Right lobe of liver (tissue), 6 donors: ENCODE data around the gene OR9K2. TPM values are rescaled to one million over a fixed set of nuclear protein-coding genes. Genes with fewer than 3 reads are reported as not detected.
"Not testable (repeated sequence)": the region's sequence is repeated elsewhere in the genome, so short reads cannot be mapped to it uniquely, and the experiment has no call there.

ENCODE experiments used
- ATAC-seq, 4 donors: fragments of 200-7000 bp; cut with Tn5 transposase; one replicate each; pipeline ENCODE4 v1.9.1; 2020; ENCODE audit warnings: mild to moderate bottlenecking in 4 of 4, moderate library complexity in 4 of 4
- DNase-seq, 3 donors: peaks; one replicate each; pipeline ENCODE4 v3.0.0-alpha.2; 2020
- H3K27ac ChIP-seq, 3 donors: fragments of 200-600 bp; one replicate each; pipeline ENCODE4 v1.8.0; 2022
- H3K27me3 ChIP-seq, 2 donors: fragments of 200-600 bp; one replicate each; pipeline ENCODE4 v1.8.0; 2022
- H3K36me3 ChIP-seq, 4 donors: fragments of 200-600 bp; sonication (generic) in 1 of 4; one replicate each; pipeline versions ENCODE4 v1.5.1 to v1.8.0; 2017 to 2022; ENCODE audit warnings: control low read depth in 1 of 4
- H3K4me1 ChIP-seq, 4 donors: fragments of 200-600 bp; sonication (generic) in 1 of 4; one replicate each; pipeline versions ENCODE4 v1.5.1 to v1.8.0; 2017 to 2022; ENCODE audit warnings: control low read depth in 1 of 4
- H3K4me3 ChIP-seq, 3 donors: fragments of 200-600 bp; one replicate each; pipeline ENCODE4 v1.8.0; 2022
- H3K9me3 ChIP-seq, 4 donors: fragments of 200-600 bp; sonication (generic) in 1 of 4; one replicate each; pipeline versions ENCODE4 v1.5.1 to v1.8.0; 2017 to 2022; ENCODE audit warnings: control low read depth in 1 of 4
- POLR2A ChIP-seq: fragments of 450-650 bp; IDR thresholded peaks from one replicate; pipeline ENCODE4 v1.6.1; 2017; ENCODE audit warnings: antibody characterized with exemption, mild to moderate bottlenecking
- WGBS: methylation state at CpG from one replicate; pipeline ENCODE4 v1.1.6; 2018; ENCODE audit warnings: low coverage, low lambda C conversion rate; ENCODE audit not compliant: insufficient coverage; ENCODE audit errors: missing lambda C conversion rate; 5-methylcytosine and 5-hydroxymethylcytosine counted together
- intact Hi-C, 2 donors: fragments of 100-400 bp; cut with DNase I; formaldehyde crosslinking; loops; one replicate each; pipeline versions ENCODE4 v1.11.2 to v1.14.1; 2022
- total RNA-seq, 6 experiments: library from RNA; depleted of rRNA in 2 of 6; stranded (reverse); fragments of >200 nt in 2 of 6; fragmentation: NEBNext Ultra II Directional in 3 of 6; extraction: Animal tissue kit (Norgen Biotek cat#: 25700) in 3 of 6; gene quantifications; one replicate each; pipeline versions ENCODE4 v1.1.0 to v1.2.4, GENCODE V29; 2016 to 2023
- TF ChIP-seq, protein P1 (sequence below), 4 donors: fragments of 200-600 bp in 3 of 4; fragments of 450-650 bp in 1 of 4; IDR thresholded peaks; one replicate each; pipeline versions ENCODE4 v1.5.1 to v1.8.0; 2016 to 2022; ENCODE audit warnings: antibody characterized with exemption in 4 of 4, mild to moderate bottlenecking in 2 of 4
- donor health status: DM: no; HTN: yes; CAD: no.
- donor health status: DM: no; HTN: no; CAD: no.
- donor health status: DM: no; HTN: no; CAD: no.
- donor health status: DM: no; HTN: yes; CAD: no.
- donor health status: DM: no; HTN: yes; CAD: no.

OR9K2 gene
- total RNA-seq, 6 experiments from 2014 or later, result not detected

DNA sequence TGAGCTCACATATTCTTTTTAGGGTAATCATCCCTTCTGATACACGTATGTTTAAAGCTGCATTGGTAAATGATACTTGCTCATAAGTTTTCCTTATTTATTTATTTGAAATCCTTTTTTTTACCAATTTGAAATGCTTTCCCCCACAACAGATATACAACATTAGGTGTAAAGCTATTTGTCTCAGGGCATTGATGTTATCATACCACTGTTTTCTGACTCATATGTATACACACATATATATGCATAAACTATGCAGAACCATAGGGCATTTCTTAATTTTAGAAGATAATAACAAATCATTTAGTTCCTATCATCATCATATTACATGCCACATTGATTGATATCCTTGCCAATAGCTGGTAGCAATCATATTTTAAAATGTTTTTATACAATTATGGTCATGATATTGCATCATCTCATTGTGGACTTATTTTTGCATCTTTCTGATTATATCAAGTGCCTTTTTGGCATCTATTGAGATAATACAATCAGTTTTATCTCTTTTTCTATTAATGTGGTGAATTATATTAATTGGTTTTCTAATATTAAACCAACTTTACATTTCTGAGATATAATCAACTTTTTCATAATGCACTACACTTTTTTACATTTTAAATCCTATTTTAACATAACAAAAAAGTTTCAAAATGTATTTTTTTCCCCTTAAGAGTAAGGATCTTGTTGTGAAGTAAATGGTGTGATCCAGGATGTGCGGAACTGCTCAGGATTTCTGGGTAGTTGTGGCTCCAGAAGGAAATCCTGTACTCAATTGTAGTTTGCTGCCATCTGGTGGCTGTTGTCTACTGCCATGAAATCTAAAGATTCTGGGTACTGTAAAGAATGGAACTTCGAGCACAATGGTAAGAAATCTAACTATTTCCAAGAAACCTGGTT lies 16.7 kb downstream of the OR9K2 start:
- no peaks in the 10 kb centered on the region for H3K9me3 ChIP-seq
- no peaks in the 10 kb centered on the region for H3K36me3 ChIP-seq
- DNase-seq, result no peak
- no peaks in the 10 kb centered on the region for H3K27me3 ChIP-seq
- no peak overlapping the region for H3K27ac ChIP-seq
- H3K4me1 ChIP-seq, result no peaks in the 10 kb centered on the region
- peak; percentile 64 to 73 (median 70) for ATAC-seq
- no peak overlapping the region for H3K4me3 ChIP-seq
- TF ChIP-seq, protein P1, sequence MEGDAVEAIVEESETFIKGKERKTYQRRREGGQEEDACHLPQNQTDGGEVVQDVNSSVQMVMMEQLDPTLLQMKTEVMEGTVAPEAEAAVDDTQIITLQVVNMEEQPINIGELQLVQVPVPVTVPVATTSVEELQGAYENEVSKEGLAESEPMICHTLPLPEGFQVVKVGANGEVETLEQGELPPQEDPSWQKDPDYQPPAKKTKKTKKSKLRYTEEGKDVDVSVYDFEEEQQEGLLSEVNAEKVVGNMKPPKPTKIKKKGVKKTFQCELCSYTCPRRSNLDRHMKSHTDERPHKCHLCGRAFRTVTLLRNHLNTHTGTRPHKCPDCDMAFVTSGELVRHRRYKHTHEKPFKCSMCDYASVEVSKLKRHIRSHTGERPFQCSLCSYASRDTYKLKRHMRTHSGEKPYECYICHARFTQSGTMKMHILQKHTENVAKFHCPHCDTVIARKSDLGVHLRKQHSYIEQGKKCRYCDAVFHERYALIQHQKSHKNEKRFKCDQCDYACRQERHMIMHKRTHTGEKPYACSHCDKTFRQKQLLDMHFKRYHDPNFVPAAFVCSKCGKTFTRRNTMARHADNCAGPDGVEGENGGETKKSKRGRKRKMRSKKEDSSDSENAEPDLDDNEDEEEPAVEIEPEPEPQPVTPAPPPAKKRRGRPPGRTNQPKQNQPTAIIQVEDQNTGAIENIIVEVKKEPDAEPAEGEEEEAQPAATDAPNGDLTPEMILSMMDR (IDR thresholded peaks at IDR 0.05), result peak; percentile 46 to 80 (median 72)
- no peak for TF ChIP-seq POLR2A
- 27% methylated on average over 3 of the region's 3 CpGs for WGBS
- intact Hi-C loops, result no loop called here

DNA sequence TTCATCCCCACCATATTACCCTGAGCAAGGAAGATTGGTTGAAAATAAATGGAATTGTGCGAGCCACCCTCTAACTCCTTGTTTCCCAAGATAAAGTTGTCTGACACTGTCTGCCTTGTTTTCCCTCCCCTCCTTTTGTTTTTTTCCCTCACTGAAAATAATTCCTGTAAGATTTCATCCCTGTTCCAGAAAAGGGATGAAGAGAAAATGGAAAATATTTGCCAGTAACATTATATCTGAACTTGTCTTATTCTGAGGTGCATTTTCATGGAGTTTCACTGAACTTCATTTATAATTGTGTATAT lies 17.3 kb downstream of the OR9K2 start:
- ATAC-seq (no peak), DNase-seq (no peak)
- 18% methylated on average over 1 of the region's 1 CpG for WGBS
- intact Hi-C loops, result no loop called here
- H3K4me3 ChIP-seq, result no peak overlapping the region
- TF ChIP-seq, protein P1 (IDR thresholded peaks at IDR 0.05), result no peak
- no peak for TF ChIP-seq POLR2A
- no peaks in the 10 kb centered on the region for H3K27me3 ChIP-seq
- no peaks in the 10 kb centered on the region for H3K9me3 ChIP-seq
- no peaks in the 10 kb centered on the region for H3K36me3 ChIP-seq
- H3K27ac ChIP-seq, result no peak overlapping the region
- no peaks in the 10 kb centered on the region for H3K4me1 ChIP-seq

DNA sequence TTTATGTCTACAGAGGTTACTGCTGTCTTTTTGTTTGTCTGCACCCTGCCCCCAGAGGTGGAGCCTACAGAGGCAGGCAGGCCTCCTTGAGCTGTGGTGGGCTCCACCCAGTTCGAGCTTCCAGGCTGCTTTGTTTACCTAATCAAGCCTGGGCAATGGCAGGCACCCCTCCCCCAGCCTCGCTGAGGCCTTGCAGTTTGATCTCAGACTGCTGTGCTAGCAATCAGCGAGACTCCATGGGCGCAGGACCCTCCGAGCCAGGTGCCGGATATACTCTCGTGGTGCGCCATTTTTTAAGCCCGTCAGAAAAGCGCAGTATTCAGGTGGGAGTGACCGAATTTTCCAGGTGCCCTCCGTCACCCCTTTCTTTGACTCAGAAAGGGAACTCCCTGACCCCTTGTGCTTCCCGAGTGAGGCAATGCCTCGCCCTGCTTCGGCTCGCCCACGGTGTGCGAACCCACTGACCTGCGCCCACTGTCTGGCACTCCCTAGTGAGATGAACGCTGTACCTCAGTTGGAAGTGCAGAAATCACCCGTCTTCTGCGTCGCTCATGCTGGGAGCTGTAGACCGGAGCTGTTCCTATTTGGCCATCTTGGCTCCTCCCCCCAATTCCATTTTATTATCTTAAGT lies 40.9 kb downstream of the OR9K2 start:
- intact Hi-C loops, H3K36me3 ChIP-seq: not testable (repeated sequence)
- WGBS, result 81% methylated on average over 8 of the region's 24 CpGs

DNA sequence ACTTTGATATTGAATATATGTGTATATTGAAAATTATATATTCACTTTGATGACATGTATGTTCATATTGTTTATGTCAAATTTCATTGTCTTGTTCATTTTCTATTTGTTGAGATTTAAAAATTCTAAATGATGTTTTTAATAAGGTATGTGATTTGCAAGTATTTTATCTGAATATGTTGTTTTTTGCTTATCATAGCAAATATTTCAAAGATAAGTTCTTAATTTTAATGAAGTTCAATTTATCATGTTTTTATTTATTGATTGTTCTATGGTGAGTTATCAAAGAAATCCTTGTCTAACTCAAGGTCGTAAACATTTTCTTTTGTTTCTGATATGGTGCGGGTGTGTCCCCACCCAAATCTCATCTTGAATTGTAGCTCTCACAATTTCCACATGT lies 45.2 kb downstream of the OR9K2 start:
- Histone ChIP-seq H3K36me3 (no peaks in the 10 kb centered on the region), H3K27ac (no peak overlapping the region), H3K4me3 (no peak overlapping the region), H3K27me3 (no peaks in the 10 kb centered on the region), H3K4me1 (no peaks in the 10 kb centered on the region), H3K9me3 (no peaks in the 10 kb centered on the region)
- TF ChIP-seq, protein P1 (IDR thresholded peaks at IDR 0.05), result no peak
- TF ChIP-seq POLR2A, result no peak
- no peak for ATAC-seq
- intact Hi-C loops, result no loop called here
- WGBS, result 90% methylated on average over 2 of the region's 2 CpGs
- no peak for DNase-seq

More for the DNA sequence above, 40.9 kb downstream of the OR9K2 start:
- not testable (repeated sequence) for H3K27me3 ChIP-seq, H3K27ac ChIP-seq, H3K4me3 ChIP-seq, H3K4me1 ChIP-seq, ATAC-seq, H3K9me3 ChIP-seq, DNase-seq

DNA sequence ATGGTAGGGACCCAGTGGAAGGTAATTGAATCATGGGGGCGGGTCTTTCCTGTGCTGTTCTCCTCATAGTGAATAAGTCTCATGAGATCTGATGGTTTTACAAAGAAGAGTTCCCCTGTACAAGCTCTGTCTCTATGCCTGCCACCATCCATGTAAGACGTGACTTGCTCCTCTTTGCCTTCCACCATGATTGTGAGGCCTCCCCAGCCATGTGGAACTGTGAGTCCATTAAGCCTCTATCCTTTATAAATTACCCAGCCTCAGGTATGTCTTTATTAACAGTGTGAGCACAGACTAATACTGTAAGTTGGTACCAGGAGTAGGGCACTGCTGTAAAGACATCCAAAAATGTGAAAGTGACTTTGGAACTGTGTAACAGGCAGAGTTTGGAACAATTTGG lies 45.6 kb downstream of the OR9K2 start:
- DNase-seq, intact Hi-C loops, H3K27ac ChIP-seq, H3K27me3 ChIP-seq, H3K36me3 ChIP-seq, H3K4me1 ChIP-seq, ATAC-seq, H3K9me3 ChIP-seq, H3K4me3 ChIP-seq: not testable (repeated sequence)
- WGBS, result 45% methylated on average over 2 of the region's 2 CpGs
